T-helper 1 cell treated with Interleukin-12 subunit alpha and Interleukin-12 subunit beta and Interleukin-4 antibody, amounts not matched to agents 30 μg/mL and 1 μg/mL, for 36 hours (primary cell): ENCODE data around the gene ZIC1.
A peak's percentile ranks its signal among the peaks of the same experiment; 100 is the strongest.

Source experiments
- H3K27ac Mint-ChIP-seq: one replicate; pipeline ENCODE4 v1.8.0; 2021; ENCODE audit warnings: mild to moderate bottlenecking, mixed read lengths
- H3K27me3 Mint-ChIP-seq: one replicate; pipeline ENCODE4 v1.8.0; 2021; ENCODE audit warnings: low read depth, mixed read lengths
- H3K36me3 Mint-ChIP-seq: one replicate; pipeline ENCODE4 v1.8.0; 2021; ENCODE audit warnings: low read depth, mixed read lengths
- H3K4me1 Mint-ChIP-seq: one replicate; pipeline ENCODE4 v1.8.0; 2021; ENCODE audit warnings: low read depth, mixed read lengths
- H3K4me3 Mint-ChIP-seq: one replicate; pipeline ENCODE4 v1.8.0; 2021; ENCODE audit warnings: mild to moderate bottlenecking, moderate library complexity, mixed read lengths
- H3K9me3 Mint-ChIP-seq: one replicate; pipeline ENCODE4 v1.8.0; 2021; ENCODE audit warnings: mixed read lengths

Gene ZIC1

GRCh38 chr3:147397155-147397874 is 11.8 kb upstream of the ZIC1 start:
- Mint-ChIP-seq H3K4me3 (no peak overlapping the region), H3K27ac (peak overlapping the region; percentile 45), H3K9me3 (peaks cover 6% of the 10 kb centered on the region), H3K27me3 (peaks cover 83% of the 10 kb centered on the region), H3K36me3 (no peaks in the 10 kb centered on the region), H3K4me1 (no peaks in the 10 kb centered on the region)

DNA sequence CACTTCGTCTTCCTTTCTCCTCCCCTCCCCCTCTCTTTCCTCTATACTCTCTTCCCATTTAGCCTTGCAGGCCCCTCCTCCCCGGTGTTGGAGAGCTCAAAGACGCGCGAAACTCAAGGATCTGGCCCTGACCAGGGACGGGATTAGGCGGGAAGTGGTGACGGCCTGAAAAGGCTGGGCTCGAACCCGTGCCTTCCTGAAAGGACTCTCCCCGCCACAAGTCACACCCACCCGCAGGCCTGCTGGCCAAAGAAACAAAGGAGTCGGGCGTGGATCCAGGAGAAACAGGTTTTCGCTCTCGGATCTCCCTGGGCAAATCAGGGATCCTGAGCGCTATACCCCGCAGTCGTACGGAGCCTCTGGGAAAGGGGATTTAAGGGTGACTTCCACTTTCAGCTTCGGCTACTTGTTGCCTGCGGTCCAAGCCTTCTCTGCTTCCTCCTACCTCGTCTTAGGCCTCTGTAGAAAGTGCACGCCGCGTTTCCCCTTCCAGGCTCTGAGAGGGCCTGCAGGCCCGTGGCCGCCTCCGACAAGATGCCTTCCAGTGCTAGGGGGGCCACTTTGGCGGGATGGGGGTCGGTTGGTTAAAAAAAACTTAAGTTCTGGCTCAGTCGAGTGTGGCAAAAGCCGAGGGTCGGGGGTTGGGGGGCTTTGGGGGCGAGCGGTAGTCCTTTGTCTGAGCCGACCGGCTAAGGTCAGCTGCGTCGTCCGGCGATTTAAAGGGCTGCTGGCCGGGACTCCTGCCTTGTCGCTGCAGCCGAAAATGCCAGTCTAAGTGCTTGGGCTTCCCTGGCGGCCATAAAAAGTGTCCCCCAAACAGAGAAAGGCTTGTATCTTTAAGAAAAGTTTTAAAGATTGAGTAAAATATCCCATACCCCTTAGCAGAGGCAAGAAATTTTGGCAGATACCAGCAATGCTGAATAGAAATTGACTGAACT is 11.0 kb upstream of the ZIC1 start:
- Mint-ChIP-seq H3K36me3 (no peaks in the 10 kb centered on the region), H3K4me3 (no peak overlapping the region), H3K9me3 (peaks cover 6% of the 10 kb centered on the region), H3K4me1 (no peaks in the 10 kb centered on the region), H3K27ac (peak overlapping the region; percentile 36), H3K27me3 (peaks cover 78% of the 10 kb centered on the region)

DNA sequence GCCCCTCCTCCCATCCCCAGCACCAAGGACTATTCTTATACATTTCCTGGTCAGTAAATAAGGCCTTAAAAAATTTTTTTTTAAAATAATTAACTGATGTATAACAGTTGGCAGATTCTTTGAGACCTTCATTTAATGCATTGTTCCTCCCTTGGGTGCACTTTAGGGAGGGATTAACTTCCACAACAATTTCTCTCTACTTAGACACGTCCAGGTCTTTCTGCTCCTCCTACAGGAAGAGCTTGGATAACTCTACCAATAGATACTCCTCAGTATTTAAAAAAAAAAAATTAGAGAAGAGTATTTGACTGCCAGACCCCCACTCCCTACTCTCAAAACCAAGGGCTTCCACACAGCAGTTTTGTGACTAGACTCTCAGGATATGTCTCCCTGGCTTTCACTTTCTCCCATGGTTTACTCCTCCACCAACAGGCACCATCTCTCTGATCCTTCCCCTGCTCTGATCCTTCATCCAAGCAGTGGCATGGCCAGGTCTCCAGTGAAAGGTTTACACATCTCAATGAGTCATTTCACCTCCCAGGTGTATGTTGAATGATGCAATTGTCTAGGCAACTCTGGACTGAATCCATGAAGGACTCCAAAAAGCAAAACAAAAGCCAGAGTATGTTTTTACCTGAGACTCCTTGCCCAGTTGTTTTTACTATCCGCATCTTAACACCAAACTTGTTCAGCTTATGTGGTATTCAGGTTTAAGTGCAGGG is 10.2 kb upstream of the ZIC1 start:
- Mint-ChIP-seq H3K27ac (no peak overlapping the region), H3K4me3 (no peak overlapping the region), H3K9me3 (peaks cover 6% of the 10 kb centered on the region), H3K27me3 (peaks cover 80% of the 10 kb centered on the region), H3K36me3 (no peaks in the 10 kb centered on the region), H3K4me1 (no peaks in the 10 kb centered on the region)

GRCh38 chr3:147400111-147400510 is 9.1 kb upstream of the ZIC1 start:
- H3K9me3 Mint-ChIP-seq = no peaks in the 10 kb centered on the region
- no peaks in the 10 kb centered on the region for H3K4me1 Mint-ChIP-seq
- H3K36me3 Mint-ChIP-seq = no peaks in the 10 kb centered on the region
- H3K27me3 Mint-ChIP-seq = peaks cover 78% of the 10 kb centered on the region
- H3K4me3 Mint-ChIP-seq = no peak overlapping the region
- H3K27ac Mint-ChIP-seq = no peak overlapping the region

DNA sequence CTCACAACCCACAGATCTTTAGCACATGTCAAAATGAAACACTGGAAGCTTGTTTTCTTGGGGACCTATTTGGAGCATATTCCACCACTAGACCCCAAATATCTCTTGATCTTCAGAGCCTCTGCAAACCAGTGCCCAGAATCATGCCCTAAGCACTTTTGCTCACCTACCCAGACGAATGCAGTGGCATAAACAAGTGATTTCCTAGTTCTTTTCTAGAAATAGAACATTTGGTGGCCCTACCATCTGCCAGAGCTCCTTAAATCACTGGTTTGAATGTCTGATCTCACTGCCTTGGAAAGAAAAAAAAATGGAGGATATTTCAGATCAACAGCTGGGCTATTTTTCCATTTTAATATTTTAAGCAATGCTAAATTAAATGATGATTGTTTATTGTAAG is 8.2 kb upstream of the ZIC1 start:
- H3K27me3 Mint-ChIP-seq = peaks cover 78% of the 10 kb centered on the region
- no peak overlapping the region for H3K4me3 Mint-ChIP-seq
- H3K9me3 Mint-ChIP-seq = no peaks in the 10 kb centered on the region
- no peak overlapping the region for H3K27ac Mint-ChIP-seq
- no peaks in the 10 kb centered on the region for H3K4me1 Mint-ChIP-seq
- H3K36me3 Mint-ChIP-seq = no peaks in the 10 kb centered on the region

DNA sequence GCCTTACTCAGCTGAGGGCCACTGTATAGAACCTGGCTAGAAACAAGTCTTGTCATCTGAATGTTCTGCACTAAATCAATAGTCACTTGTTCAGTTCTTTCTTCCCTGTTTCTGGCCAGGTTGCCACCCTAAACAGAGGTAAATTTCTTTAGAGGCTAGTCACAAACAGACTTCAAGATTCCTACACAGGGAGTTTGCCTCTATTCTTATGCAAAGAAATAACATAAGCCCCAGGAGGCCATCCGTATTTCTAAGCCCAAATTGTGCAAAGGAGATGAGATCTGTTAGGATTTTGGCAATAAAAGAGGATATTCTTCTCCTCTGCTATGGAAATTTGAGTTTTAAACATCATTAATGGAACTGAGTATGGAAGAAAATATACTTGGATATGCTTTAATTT is 7.7 kb upstream of the ZIC1 start:
- Mint-ChIP-seq H3K27me3 (peaks cover 83% of the 10 kb centered on the region), H3K36me3 (no peaks in the 10 kb centered on the region), H3K4me3 (no peak overlapping the region), H3K27ac (no peak overlapping the region), H3K9me3 (no peaks in the 10 kb centered on the region), H3K4me1 (no peaks in the 10 kb centered on the region)

GRCh38 chr3:147402159-147402558 is 7.0 kb upstream of the ZIC1 start:
- H3K27ac Mint-ChIP-seq = no peak overlapping the region
- H3K4me1 Mint-ChIP-seq = no peaks in the 10 kb centered on the region
- H3K27me3 Mint-ChIP-seq = peaks cover 83% of the 10 kb centered on the region
- H3K36me3 Mint-ChIP-seq = no peaks in the 10 kb centered on the region
- H3K9me3 Mint-ChIP-seq = no peaks in the 10 kb centered on the region
- H3K4me3 Mint-ChIP-seq = no peak overlapping the region

DNA sequence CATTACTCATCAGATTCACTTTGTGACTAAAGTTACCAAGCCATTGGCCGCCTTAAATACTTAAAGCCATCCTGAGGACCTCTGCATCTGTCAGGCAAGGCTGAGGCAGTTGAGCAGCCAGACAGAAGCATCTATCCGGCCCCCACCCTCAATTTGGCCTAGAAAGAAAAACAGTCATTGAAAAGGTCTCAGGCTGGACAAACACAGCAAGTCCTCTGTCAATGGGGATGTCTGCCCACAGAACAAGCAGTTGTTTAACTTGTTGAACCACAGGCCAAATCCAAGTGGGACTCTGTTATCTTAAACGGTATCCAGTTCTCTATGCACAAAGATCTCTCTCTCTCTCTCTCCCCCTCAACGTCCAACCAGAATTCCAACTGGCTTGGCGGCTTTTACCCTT is 5.7 kb upstream of the ZIC1 start:
- H3K36me3 Mint-ChIP-seq = peaks cover 3% of the 10 kb centered on the region
- peaks cover 83% of the 10 kb centered on the region for H3K27me3 Mint-ChIP-seq
- H3K27ac Mint-ChIP-seq = no peak overlapping the region
- H3K4me3 Mint-ChIP-seq = no peak overlapping the region
- peaks cover 6% of the 10 kb centered on the region for H3K9me3 Mint-ChIP-seq
- peaks cover 4% of the 10 kb centered on the region for H3K4me1 Mint-ChIP-seq

GRCh38 chr3:147404000-147404799 is 5.0 kb upstream of the ZIC1 start:
- H3K4me3 Mint-ChIP-seq = no peak overlapping the region
- H3K27me3 Mint-ChIP-seq = peaks cover 83% of the 10 kb centered on the region
- H3K36me3 Mint-ChIP-seq = peaks cover 6% of the 10 kb centered on the region
- peaks cover 10% of the 10 kb centered on the region for H3K9me3 Mint-ChIP-seq
- H3K4me1 Mint-ChIP-seq = peaks cover 5% of the 10 kb centered on the region
- no peak overlapping the region for H3K27ac Mint-ChIP-seq

- H3K36me3 Mint-ChIP-seq = peaks cover 6% of the 10 kb centered on the region
- H3K4me1 Mint-ChIP-seq = peaks cover 5% of the 10 kb centered on the region
- no peak overlapping the region for H3K4me3 Mint-ChIP-seq
- H3K9me3 Mint-ChIP-seq = peaks cover 10% of the 10 kb centered on the region
- peaks cover 81% of the 10 kb centered on the region for H3K27me3 Mint-ChIP-seq
- no peak overlapping the region for H3K27ac Mint-ChIP-seq
Measured at GRCh38 chr3:147404800-147405230, 4.3 kb upstream of the ZIC1 start.

DNA sequence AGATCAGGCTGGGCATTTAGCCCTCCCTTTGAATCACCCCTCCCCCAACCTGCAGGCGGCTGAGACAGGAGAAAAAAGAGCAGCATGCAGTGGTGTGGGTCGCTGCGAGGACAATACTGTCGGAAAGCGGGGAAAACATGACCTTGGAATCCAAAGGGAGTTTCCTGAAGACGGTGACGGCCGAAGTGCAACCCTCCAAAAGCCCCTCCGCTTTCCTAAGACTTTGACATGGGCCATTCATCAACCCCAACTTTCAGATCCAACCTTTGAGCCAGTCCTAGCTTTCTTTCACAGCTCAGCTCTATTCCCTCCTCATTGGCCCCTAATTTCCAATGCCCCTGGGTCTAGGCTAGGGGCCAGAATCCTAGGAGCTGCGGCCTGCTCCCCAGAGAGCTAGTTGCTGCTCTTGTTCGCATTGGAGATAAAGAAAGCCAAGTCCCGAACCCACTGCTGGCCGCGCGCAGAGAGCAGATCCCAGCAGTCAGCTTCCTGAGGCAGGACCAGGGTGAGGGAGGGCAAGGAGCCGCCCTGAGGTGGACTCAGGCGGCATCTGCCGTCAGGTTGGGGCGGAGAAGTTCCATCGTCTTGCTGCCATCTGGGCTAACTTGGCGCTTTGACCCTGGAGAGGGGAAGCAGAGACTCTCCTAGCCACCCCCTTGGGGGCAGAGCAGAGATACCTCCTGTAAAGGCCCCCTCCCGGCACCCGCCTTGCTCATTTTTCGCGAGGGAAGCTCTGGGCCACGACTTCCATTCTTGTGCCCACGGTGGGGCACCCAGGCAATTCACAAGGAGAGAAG is 3.7 kb upstream of the ZIC1 start:
- Mint-ChIP-seq H3K9me3 (peaks cover 10% of the 10 kb centered on the region), H3K4me3 (no peak overlapping the region), H3K27me3 (peaks cover 80% of the 10 kb centered on the region), H3K4me1 (peaks cover 5% of the 10 kb centered on the region), H3K36me3 (peaks cover 6% of the 10 kb centered on the region), H3K27ac (no peak overlapping the region)

DNA sequence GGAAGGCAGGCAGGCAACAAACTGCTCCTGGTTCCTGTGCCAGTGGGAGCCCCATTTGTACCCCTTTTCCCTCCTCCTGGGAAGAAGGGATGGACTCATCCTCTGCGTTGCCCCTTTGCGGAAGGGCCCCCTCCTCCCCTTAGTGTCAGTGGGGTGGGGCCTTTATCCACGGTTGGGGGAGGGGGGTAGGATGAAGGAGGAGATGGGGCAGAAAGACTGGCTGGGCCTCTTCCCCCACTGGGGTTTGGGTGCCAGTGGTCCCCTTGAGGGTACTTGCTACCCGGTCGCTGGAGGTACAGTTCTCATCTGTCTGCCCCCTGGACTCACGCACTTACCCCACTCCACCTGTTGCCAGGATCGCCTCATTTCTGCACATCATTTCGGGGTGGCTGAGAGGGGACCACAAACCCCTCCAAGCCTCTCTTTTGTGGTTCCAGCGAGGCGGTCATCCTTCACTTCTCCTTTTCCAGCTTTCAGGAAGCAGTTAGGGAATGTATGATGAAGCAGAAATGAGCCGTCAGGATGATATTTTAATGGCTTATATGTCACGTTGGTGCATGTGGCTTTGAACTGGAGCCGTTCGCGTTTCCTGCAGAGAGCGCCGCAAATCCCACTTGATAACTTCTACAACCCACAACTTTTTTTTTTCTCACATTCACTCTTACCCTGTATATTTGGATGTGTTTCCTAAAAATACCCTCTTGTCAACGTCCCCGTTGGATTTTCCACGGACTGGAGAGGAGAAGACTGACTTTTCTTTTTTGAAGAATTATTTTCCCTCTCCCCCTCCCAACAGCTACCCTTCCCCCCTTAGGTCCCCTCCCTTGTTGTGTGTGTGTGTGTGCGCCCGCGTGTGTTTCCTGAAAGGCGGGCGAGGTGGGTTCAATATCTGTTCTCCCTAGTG is 2.9 kb upstream of the ZIC1 start, which contains the start of gene ZIC4:
ZIC4 (minus strand) TSS at position 516 of the 904 bp plus-strand sequence. CDS start 3,746 bp downstream, outside the sequence.
- peaks cover 10% of the 10 kb centered on the region for H3K9me3 Mint-ChIP-seq
- H3K36me3 Mint-ChIP-seq = peaks cover 6% of the 10 kb centered on the region
- peaks cover 5% of the 10 kb centered on the region for H3K4me1 Mint-ChIP-seq
- H3K27ac Mint-ChIP-seq = no peak within 1 kb of the TSS
- no peak within 1 kb of the TSS for H3K4me3 Mint-ChIP-seq
- H3K27me3 Mint-ChIP-seq = peaks cover 80% of the 10 kb centered on the region
